ENCODE data around the gene PPARG. TPM values are rescaled to one million over a fixed set of nuclear protein-coding genes. Genes with fewer than 3 reads are reported as not detected.

Gene PPARG
- total RNA-seq, 2 donors from 2014 or later: 12.3 to 17.9 TPM

- no peak for TF ChIP-seq CTCF (IDR thresholded peaks at IDR 0.05)
- H3K4me1 ChIP-seq: no peaks in the 10 kb centered on the region
- no peaks in the 10 kb centered on the region for H3K27me3 ChIP-seq
- DNase-seq (ENCODE audit: low spot score): no peak
- no peaks in the 10 kb centered on the region for H3K36me3 ChIP-seq
- H3K27ac ChIP-seq: no peak overlapping the region
- no peak overlapping the region for H3K4me3 ChIP-seq
- H3K9me3 ChIP-seq: no peaks in the 10 kb centered on the region
These were observed 53.3 kb downstream of the PPARG start for GRCh38 chr3:12342151-12342550.

DNA sequence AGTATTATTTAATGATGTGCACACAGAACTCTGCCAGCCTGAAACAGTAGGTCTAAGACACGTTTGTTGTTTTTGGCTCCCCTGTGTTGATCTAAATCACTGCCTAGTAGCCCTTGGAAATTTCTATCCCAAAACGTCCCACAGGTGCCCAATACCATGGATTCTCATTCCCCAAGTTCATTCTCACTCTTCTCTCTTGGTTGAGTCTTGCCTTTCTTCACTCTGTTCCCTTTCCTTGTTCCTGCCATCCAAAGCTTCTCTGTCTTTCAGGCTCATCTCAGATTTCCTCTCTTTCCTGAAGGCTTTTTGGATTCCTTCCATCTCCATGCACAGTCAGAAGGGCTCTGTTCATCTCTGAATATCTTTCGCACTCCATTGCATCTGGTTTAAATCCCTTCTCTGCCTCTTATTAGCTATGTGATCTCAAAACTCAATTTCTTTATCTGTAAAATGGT lies 54.2 kb downstream of the PPARG start:
- Histone ChIP-seq H3K36me3 (no peaks in the 10 kb centered on the region), H3K4me1 (no peaks in the 10 kb centered on the region), H3K4me3 (no peak overlapping the region), H3K27ac (no peak overlapping the region), H3K27me3 (no peaks in the 10 kb centered on the region), H3K9me3 (no peaks in the 10 kb centered on the region)
- DNase-seq (ENCODE audit: low spot score): no peak
- TF ChIP-seq CTCF (IDR thresholded peaks at IDR 0.05): no peak

- H3K9me3 ChIP-seq: no peaks in the 10 kb centered on the region
- no peaks in the 10 kb centered on the region for H3K27me3 ChIP-seq
- no peak overlapping the region for H3K27ac ChIP-seq
- no peak overlapping the region for H3K4me3 ChIP-seq
- TF ChIP-seq CTCF (IDR thresholded peaks at IDR 0.05): no peak
- H3K4me1 ChIP-seq: peaks cover 0 to 2% of the 10 kb centered on the region in 2 donors
- DNase-seq (ENCODE audit: low spot score): no peak
- no peaks in the 10 kb centered on the region for H3K36me3 ChIP-seq
These were observed 56.3 kb downstream of the PPARG start for GRCh38 chr3:12345141-12345561.

- Histone ChIP-seq H3K27ac (no peak overlapping the region), H3K36me3 (no peaks in the 10 kb centered on the region), H3K4me1 (peaks cover 0 to 8% of the 10 kb centered on the region in 2 donors), H3K9me3 (no peaks in the 10 kb centered on the region), H3K4me3 (no peak overlapping the region), H3K27me3 (no peaks in the 10 kb centered on the region)
- TF ChIP-seq CTCF (IDR thresholded peaks at IDR 0.05): no peak
- DNase-seq (ENCODE audit: low spot score): no peak
These were observed 57.0 kb downstream of the PPARG start for GRCh38 chr3:12345584-12346494.

GRCh38 chr3:12347301-12347700 lies 58.4 kb downstream of the PPARG start:
- Histone ChIP-seq H3K4me1 (peaks cover 0 to 20% of the 10 kb centered on the region in 2 donors), H3K27me3 (no peaks in the 10 kb centered on the region), H3K36me3 (no peaks in the 10 kb centered on the region), H3K27ac (no peak overlapping the region), H3K4me3 (no peak overlapping the region), H3K9me3 (no peaks in the 10 kb centered on the region)
- no peak for DNase-seq (ENCODE audit: low spot score)
- no peak for TF ChIP-seq CTCF (IDR thresholded peaks at IDR 0.05)

All from right atrium auricular region (tissue), 2 donors.